SK-N-SH (cell line): ENCODE results near the gene SPTB. TPM values are rescaled to one million over a fixed set of nuclear protein-coding genes. Genes with fewer than 3 reads are reported as not detected.

Experiments
- CTCF ChIA-PET: fragments of 300-600, 350-600 bp; formaldehyde crosslinking; extraction: SDS; loops from one replicate; lab custom pipeline; 2021; lab: Yijun Ruan, JAX
- POLR2A ChIA-PET: fragments of 350-600 bp; sonication (Branson Sonifier 250); formaldehyde crosslinking; extraction: SDS; loops from one replicate; lab custom pipeline; 2020; ENCODE audit warnings: antibody characterized with exemption, inconsistent platforms; lab: Yijun Ruan, JAX
- DNase-seq: peaks from one replicate; pipeline ENCODE4 v3.0.0; 2012
- H2AFZ ChIP-seq: fragments of 200-600 bp; sonication (generic); 2 replicates; pipeline ENCODE4 v1.8.1; 2016; ENCODE audit warnings: antibody characterized with exemption, mild to moderate bottlenecking, low read depth
- H3F3A ChIP-seq: fragments of 200-600 bp; sonication (generic); replicated peaks from 2 replicates; pipeline ENCODE3; 2016; ENCODE audit warnings: antibody characterized with exemption, mild to moderate bottlenecking; ENCODE audit not compliant: insufficient read depth
- H3K27ac ChIP-seq, 2 experiments: fragments of 200-500 bp in 1 of 2; fragments of 200-600 bp in 1 of 2; sonication (Bioruptor generic) in 1 of 2; sonication (generic), shearing (Covaris generic) in 1 of 2; 2 replicates each; pipeline versions ENCODE4 v1.5.1 to v1.6.1; 2014 to 2016; ENCODE audit warnings: low read depth in 2 of 2, inconsistent platforms in 1 of 2, low read length in 1 of 2, mild to moderate bottlenecking in 1 of 2, mixed read lengths in 1 of 2
- H3K27me3 ChIP-seq: fragments of 200-600 bp; sonication (generic), shearing (Covaris generic); 2 replicates; pipeline ENCODE4 v1.6.1; 2016; ENCODE audit warnings: mixed run types; ENCODE audit not compliant: insufficient read depth
- H3K36me3 ChIP-seq, 2 experiments: fragments of 200-500 bp in 1 of 2; fragments of 200-600 bp in 1 of 2; sonication (Bioruptor generic) in 1 of 2; sonication (generic) in 1 of 2; replicated peaks in 1 of 2; 2 replicates each; pipeline versions ENCODE3 to v1.5.1; 2014 to 2016; ENCODE audit warnings: low read length in 1 of 2, mild to moderate bottlenecking in 1 of 2; ENCODE audit not compliant: insufficient read depth in 2 of 2, control insufficient read depth in 1 of 2
- H3K4me1 ChIP-seq, 2 experiments: fragments of 200-500 bp in 1 of 2; fragments of 200-600 bp in 1 of 2; sonication (Bioruptor generic) in 1 of 2; sonication (generic), shearing (Covaris generic) in 1 of 2; 2 replicates each; pipeline versions ENCODE4 v1.5.1 to v1.6.1; 2014 to 2016; ENCODE audit warnings: low read depth in 1 of 2, low read length in 1 of 2, mixed run types in 1 of 2; ENCODE audit not compliant: insufficient read depth in 2 of 2, control insufficient read depth in 1 of 2
- H3K4me2 ChIP-seq: fragments of 200-600 bp; sonication (generic), shearing (Covaris generic); 2 replicates; pipeline ENCODE4 v1.6.1; 2017; ENCODE audit warnings: mixed run types
- H3K4me3 ChIP-seq, 2 experiments: fragments of 200-500 bp in 1 of 2; fragments of 200-600 bp in 1 of 2; sonication (Bioruptor generic) in 1 of 2; sonication (generic), shearing (Covaris generic) in 1 of 2; 2 replicates each; pipeline versions ENCODE4 v1.5.1 to v1.8.1; 2014 to 2016; ENCODE audit warnings: low read depth in 2 of 2, inconsistent platforms in 1 of 2, low read length in 1 of 2, mild to moderate bottlenecking in 1 of 2, mixed read lengths in 1 of 2, moderate library complexity in 1 of 2
- H3K79me2 ChIP-seq: fragments of 200-600 bp; sonication (generic); 2 replicates; pipeline ENCODE4 v1.8.1; 2017; ENCODE audit warnings: mild to moderate bottlenecking; ENCODE audit not compliant: insufficient read depth
- H3K9ac ChIP-seq: fragments of 200-600 bp; sonication (generic); 2 replicates; pipeline ENCODE4 v1.6.1; 2017; ENCODE audit warnings: mixed run types
- H3K9me2 ChIP-seq: fragments of 200-600 bp; sonication (generic); 2 replicates; pipeline ENCODE4 v1.6.1; 2017; ENCODE audit warnings: mixed run types
- H3K9me3 ChIP-seq: fragments of 200-600 bp; sonication (generic); 2 replicates; pipeline ENCODE4 v1.6.1; 2017; ENCODE audit warnings: mixed run types, mild to moderate bottlenecking, moderate library complexity
- H4K20me1 ChIP-seq: fragments of 200-600 bp; sonication (generic); 2 replicates; pipeline ENCODE4 v1.6.1; 2017; ENCODE audit warnings: mild to moderate bottlenecking, mixed run types; ENCODE audit not compliant: insufficient read depth
- CHD2 ChIP-seq: fragments of 150-350 bp; IDR thresholded peaks from 2 replicates; pipeline ENCODE4 v1.6.1; 2018; ENCODE audit warnings: low read length; ENCODE audit not compliant: partially characterized antibody
- CTCF ChIP-seq: fragments of 200-600 bp; sonication (generic); IDR thresholded peaks from 2 replicates; pipeline ENCODE4 v1.6.1; 2017; ENCODE audit warnings: antibody characterized with exemption, mild to moderate bottlenecking, moderate library complexity
- FOSL2 ChIP-seq: IDR thresholded peaks from 2 replicates; pipeline ENCODE4 v1.4.0; 2012; ENCODE audit warnings: low read depth, mild to moderate bottlenecking, moderate library complexity, borderline replicate concordance
- FOXM1 ChIP-seq: IDR thresholded peaks from 2 replicates; pipeline ENCODE4 v1.4.0; 2012; ENCODE audit warnings: low read depth, mild to moderate bottlenecking
- GABPA ChIP-seq: IDR thresholded peaks from 2 replicates; pipeline ENCODE4 v1.4.0; 2012; ENCODE audit warnings: low read depth, mild to moderate bottlenecking
- GATA2 ChIP-seq: sonication (generic); formaldehyde crosslinking; IDR thresholded peaks from 2 replicates; pipeline ENCODE4 v1.5.0; 2020; ENCODE audit warnings: mild to moderate bottlenecking, missing genetic modification reagents
- JUND ChIP-seq: IDR thresholded peaks from 2 replicates; pipeline ENCODE4 v1.4.0; 2012
- MAX ChIP-seq: IDR thresholded peaks from 2 replicates; pipeline ENCODE4 v1.4.0; 2012; ENCODE audit warnings: low read depth
- MEF2A ChIP-seq: IDR thresholded peaks from 2 replicates; pipeline ENCODE4 v1.4.0; 2012; ENCODE audit warnings: low read depth, borderline replicate concordance
- NRF1 ChIP-seq: IDR thresholded peaks from 2 replicates; pipeline ENCODE4 v1.6.1; 2012; ENCODE audit warnings: low read depth, mild to moderate bottlenecking, low read length
- POLR2AphosphoS5 ChIP-seq: IDR thresholded peaks from 2 replicates; pipeline ENCODE4 v1.6.1; 2012; ENCODE audit warnings: low read depth, low read length
- RAD21 ChIP-seq: IDR thresholded peaks from 2 replicates; pipeline ENCODE4 v1.6.1; 2012; ENCODE audit warnings: mild to moderate bottlenecking, low read length
- RCOR1 ChIP-seq: fragments of 150-350 bp; IDR thresholded peaks from 2 replicates; pipeline ENCODE4 v1.6.1; 2017; ENCODE audit warnings: antibody characterized with exemption, low read length
- RFX5 ChIP-seq: IDR thresholded peaks from 2 replicates; pipeline ENCODE4 v1.6.1; 2012; ENCODE audit warnings: mild to moderate bottlenecking, improper control_type of control experiment, low read length
- SMC3 ChIP-seq: IDR thresholded peaks from 2 replicates; pipeline ENCODE4 v1.6.1; 2012; ENCODE audit warnings: low read depth, low read length, improper control_type of control experiment
- TAF1 ChIP-seq: IDR thresholded peaks from 2 replicates; pipeline ENCODE4 v1.6.1; 2012; ENCODE audit warnings: low read depth, mild to moderate bottlenecking, low read length, moderate library complexity, borderline replicate concordance
- TCF12 ChIP-seq: IDR thresholded peaks from 2 replicates; pipeline ENCODE4 v1.4.0; 2012
- TEAD4 ChIP-seq: IDR thresholded peaks from 2 replicates; pipeline ENCODE4 v1.4.0; 2012; ENCODE audit warnings: mild to moderate bottlenecking, borderline replicate concordance; ENCODE audit not compliant: insufficient read depth
- YY1 ChIP-seq: IDR thresholded peaks from 2 replicates; pipeline ENCODE4 v1.4.0; 2012; ENCODE audit warnings: low read depth, mild to moderate bottlenecking
- ZBTB33 ChIP-seq: IDR thresholded peaks from 2 replicates; pipeline ENCODE4 v1.4.0; 2012; ENCODE audit warnings: low read depth, borderline replicate concordance
- WGBS: methylation state at CpG from one replicate; pipeline ENCODE4 v1.1.6; 2017; ENCODE audit warnings: low lambda C conversion rate; 5-methylcytosine and 5-hydroxymethylcytosine counted together
- polyA plus RNA-seq, 3 experiments: library from polyadenylated mRNA; depleted of rRNA; stranded (reverse); fragments of >200 nt; gene quantifications; 2 replicates each; pipeline ENCODE4 v1.2.3, GENCODE V29; 2012

The SPTB gene
- polyA plus RNA-seq, 1 of the 3 experiments (the other 2 are of a cell fraction): 0.15 TPM

GRCh38 chr14:64732066-64732465 lies 147.6 kb downstream of the SPTB start:
- Histone ChIP-seq H4K20me1 (no peaks in the 10 kb centered on the region), H2AFZ (no peak overlapping the region), H3K4me2 (no peak overlapping the region), H3K4me1 (no peaks in the 10 kb centered on the region), H3K27me3 (no peaks in the 10 kb centered on the region), H3K27ac (no peak overlapping the region), H3K79me2 (no peaks in the 10 kb centered on the region), H3K9ac (no peak overlapping the region), H3K36me3 (peaks cover 0 to 16% of the 10 kb centered on the region in 2 experiments), H3K9me3 (no peaks in the 10 kb centered on the region), H3K9me2 (no peaks in the 10 kb centered on the region), H3F3A (no peaks in the 10 kb centered on the region), H3K4me3 (no peak overlapping the region)
- no peak for TF ChIP-seq GABPA
- TF ChIP-seq RAD21: no peak
- TF ChIP-seq RCOR1: no peak
- no peak for TF ChIP-seq ZBTB33
- TF ChIP-seq TEAD4: no peak
- no peak for TF ChIP-seq YY1
- no peak for TF ChIP-seq NRF1
- TF ChIP-seq TCF12: no peak
- no peak for TF ChIP-seq TAF1
- TF ChIP-seq RFX5: no peak
- no peak for TF ChIP-seq CHD2
- no peak for TF ChIP-seq SMC3
- DNase-seq: no peak
- ChIA-PET CTCF (interaction anchor here (0.6 kb wide), 1 partner anchor 65 kb away, joined by 4 read pairs; no protein-coding TSS in a partner anchor), POLR2A (no interaction called here)
- WGBS: 86% methylated on average over 2 of the region's 4 CpGs

- no peaks in the 10 kb centered on the region for H3K9me3 ChIP-seq
- no peaks in the 10 kb centered on the region for H4K20me1 ChIP-seq
- CTCF ChIA-PET: no interaction called here
- TF ChIP-seq FOSL2 (no peak), CHD2 (no peak), POLR2AphosphoS5 (no peak), NRF1 (no peak), FOXM1 (no peak), JUND (no peak), YY1 (no peak), MEF2A (no peak), RAD21 (no peak), RFX5 (no peak), MAX (no peak), CTCF (no peak), GATA2 (CRISPR knock-in tag) (no peak), GABPA (no peak)
- H3K27ac ChIP-seq: no peak overlapping the region
- no peak for DNase-seq
- POLR2A ChIA-PET: no interaction called here
- peaks cover 3% of the 10 kb centered on the region; the same call in 1 of the 2 replicates for H3K79me2 ChIP-seq
- no peak overlapping the region for H2AFZ ChIP-seq
- H3K4me3 ChIP-seq: no peak overlapping the region
- H3K4me1 ChIP-seq: peaks cover 3 to 5% of the 10 kb centered on the region in 2 experiments; a peak in 2 of 4 replicates
- H3K9ac ChIP-seq: no peak overlapping the region
- no peak overlapping the region for H3K4me2 ChIP-seq
- H3K9me2 ChIP-seq: no peaks in the 10 kb centered on the region
- H3K27me3 ChIP-seq: no peaks in the 10 kb centered on the region
- WGBS: 100% methylated on average over 3 of the region's 15 CpGs
- peaks cover 0 to 16% of the 10 kb centered on the region in 2 experiments for H3K36me3 ChIP-seq
- no peaks in the 10 kb centered on the region for H3F3A ChIP-seq
Measured at GRCh38 chr14:64731141-64731581, 148.5 kb downstream of the SPTB start.
